ENCODE results near the gene AP2M1. TPM values are rescaled to one million over a fixed set of nuclear protein-coding genes. Genes with fewer than 3 reads are reported as not detected.

AP2M1 gene
- total and polyA plus RNA-seq, 2 of the 13 experiments (the other 11 are each of a cell fraction or from before 2014, with no cell fraction given), result 126 to 146 TPM

DNA sequence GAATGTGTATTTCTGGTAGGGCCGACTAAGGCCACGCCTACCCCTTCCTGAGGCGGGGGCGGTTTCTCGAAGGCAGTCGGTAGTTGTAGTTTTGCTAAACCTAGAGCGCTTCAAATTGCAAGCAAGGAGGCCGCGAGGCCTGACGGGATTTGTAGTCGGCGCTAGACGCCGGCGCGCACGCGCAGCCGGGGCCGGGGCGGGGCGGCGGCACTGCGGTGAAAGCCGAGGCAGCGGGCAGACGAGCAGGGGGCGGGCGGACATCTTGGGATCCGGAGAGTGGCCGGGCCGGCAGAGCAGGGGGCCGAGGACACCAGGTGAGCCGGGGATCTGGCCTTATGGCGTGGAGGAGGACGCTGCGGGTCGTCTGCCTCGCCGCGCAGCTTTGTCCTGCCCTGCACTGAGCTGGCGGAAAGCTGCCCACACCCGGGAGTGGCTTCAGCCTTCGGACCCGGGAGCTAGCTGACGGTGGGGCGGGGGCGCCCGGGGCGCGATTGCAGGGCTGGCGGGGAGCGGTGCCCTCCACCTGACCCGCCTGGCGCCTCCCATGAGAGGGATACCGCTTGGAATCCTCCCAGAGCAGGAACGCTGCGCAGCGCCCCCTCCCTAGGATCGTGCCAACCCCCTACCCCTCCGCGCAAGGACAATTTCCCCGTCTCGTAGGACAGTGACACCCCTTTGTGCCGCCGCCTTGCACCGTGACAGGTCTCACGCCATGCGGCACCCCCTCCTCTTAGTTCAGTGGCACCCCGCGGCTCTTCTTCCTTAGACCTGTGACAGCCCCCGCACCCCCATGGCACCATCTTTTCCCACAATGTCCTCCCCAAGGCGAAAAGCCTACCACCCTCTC lies at the start of gene AP2M1 (continued):
- 0 out of 2 replicates have a peak, but pooled peaks have one; percentile 64 for TF ChIP-seq ZNF614 (CRISPR knock-in tag; IDR thresholded peaks at IDR 0.05; ENCODE audit: borderline replicate concordance)
- TF ChIP-seq, protein P1, sequence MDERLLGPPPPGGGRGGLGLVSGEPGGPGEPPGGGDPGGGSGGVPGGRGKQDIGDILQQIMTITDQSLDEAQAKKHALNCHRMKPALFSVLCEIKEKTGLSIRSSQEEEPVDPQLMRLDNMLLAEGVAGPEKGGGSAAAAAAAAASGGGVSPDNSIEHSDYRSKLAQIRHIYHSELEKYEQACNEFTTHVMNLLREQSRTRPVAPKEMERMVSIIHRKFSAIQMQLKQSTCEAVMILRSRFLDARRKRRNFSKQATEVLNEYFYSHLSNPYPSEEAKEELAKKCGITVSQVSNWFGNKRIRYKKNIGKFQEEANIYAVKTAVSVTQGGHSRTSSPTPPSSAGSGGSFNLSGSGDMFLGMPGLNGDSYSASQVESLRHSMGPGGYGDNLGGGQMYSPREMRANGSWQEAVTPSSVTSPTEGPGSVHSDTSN (CRISPR knock-in tag; IDR thresholded peaks at IDR 0.05), result no peak
- TF ChIP-seq, protein P2, sequence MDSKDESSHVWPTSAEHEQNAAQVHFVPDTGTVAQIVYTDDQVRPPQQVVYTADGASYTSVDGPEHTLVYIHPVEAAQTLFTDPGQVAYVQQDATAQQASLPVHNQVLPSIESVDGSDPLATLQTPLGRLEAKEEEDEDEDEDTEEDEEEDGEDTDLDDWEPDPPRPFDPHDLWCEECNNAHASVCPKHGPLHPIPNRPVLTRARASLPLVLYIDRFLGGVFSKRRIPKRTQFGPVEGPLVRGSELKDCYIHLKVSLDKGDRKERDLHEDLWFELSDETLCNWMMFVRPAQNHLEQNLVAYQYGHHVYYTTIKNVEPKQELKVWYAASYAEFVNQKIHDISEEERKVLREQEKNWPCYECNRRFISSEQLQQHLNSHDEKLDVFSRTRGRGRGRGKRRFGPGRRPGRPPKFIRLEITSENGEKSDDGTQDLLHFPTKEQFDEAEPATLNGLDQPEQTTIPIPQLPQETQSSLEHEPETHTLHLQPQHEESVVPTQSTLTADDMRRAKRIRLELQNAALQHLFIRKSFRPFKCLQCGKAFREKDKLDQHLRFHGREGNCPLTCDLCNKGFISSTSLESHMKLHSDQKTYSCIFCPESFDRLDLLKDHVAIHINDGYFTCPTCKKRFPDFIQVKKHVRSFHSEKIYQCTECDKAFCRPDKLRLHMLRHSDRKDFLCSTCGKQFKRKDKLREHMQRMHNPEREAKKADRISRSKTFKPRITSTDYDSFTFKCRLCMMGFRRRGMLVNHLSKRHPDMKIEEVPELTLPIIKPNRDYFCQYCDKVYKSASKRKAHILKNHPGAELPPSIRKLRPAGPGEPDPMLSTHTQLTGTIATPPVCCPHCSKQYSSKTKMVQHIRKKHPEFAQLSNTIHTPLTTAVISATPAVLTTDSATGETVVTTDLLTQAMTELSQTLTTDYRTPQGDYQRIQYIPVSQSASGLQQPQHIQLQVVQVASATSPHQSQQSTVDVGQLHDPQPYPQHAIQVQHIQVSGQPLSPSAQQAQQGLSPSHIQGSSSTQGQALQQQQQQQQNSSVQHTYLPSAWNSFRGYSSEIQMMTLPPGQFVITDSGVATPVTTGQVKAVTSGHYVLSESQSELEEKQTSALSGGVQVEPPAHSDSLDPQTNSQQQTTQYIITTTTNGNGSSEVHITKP (CRISPR knock-in tag; IDR thresholded peaks at IDR 0.05; ENCODE audit: low read depth), result no peak
- TF ChIP-seq, protein P3, sequence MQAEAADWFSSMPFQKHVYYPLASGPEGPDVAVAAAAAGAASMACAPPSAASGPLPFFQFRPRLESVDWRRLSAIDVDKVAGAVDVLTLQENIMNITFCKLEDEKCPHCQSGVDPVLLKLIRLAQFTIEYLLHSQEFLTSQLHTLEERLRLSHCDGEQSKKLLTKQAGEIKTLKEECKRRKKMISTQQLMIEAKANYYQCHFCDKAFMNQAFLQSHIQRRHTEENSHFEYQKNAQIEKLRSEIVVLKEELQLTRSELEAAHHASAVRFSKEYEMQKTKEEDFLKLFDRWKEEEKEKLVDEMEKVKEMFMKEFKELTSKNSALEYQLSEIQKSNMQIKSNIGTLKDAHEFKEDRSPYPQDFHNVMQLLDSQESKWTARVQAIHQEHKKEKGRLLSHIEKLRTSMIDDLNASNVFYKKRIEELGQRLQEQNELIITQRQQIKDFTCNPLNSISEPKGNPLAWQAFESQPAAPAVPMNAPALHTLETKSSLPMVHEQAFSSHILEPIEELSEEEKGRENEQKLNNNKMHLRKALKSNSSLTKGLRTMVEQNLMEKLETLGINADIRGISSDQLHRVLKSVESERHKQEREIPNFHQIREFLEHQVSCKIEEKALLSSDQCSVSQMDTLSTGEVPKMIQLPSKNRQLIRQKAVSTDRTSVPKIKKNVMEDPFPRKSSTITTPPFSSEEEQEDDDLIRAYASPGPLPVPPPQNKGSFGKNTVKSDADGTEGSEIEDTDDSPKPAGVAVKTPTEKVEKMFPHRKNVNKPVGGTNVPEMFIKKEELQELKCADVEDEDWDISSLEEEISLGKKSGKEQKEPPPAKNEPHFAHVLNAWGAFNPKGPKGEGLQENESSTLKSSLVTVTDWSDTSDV (CRISPR knock-in tag; IDR thresholded peaks at IDR 0.05), result no peak
- no peak for TF ChIP-seq EEA1 (CRISPR knock-in tag; IDR thresholded peaks at IDR 0.05; ENCODE audit: borderline replicate concordance)
- peak; percentile 68 for TF ChIP-seq ZNF317 (CRISPR knock-in tag; IDR thresholded peaks at IDR 0.05)
- TF ChIP-seq ZNF674 (CRISPR knock-in tag; IDR thresholded peaks at IDR 0.05; ENCODE audit: low read depth), result no peak
- no peak for TF ChIP-seq MBD4 (IDR thresholded peaks at IDR 0.05; ENCODE audit: borderline replicate concordance, low read length)
- TF ChIP-seq GTF2F1 (IDR thresholded peaks at IDR 0.05; ENCODE audit: low read length), result no peak
- TF ChIP-seq TGIF2 (CRISPR knock-in tag; IDR thresholded peaks at IDR 0.05), result no peak; the same call in 1 of the 2 replicates
- TF ChIP-seq ZMYM4 (CRISPR knock-in tag; IDR thresholded peaks at IDR 0.05), result peak; percentile 44; the same call in 1 of the 2 replicates
- TF ChIP-seq RXRA (CRISPR knock-in tag; IDR thresholded peaks at IDR 0.05), result peak; percentile 66; the same call in 1 of the 2 replicates
- TF ChIP-seq ZFAT (CRISPR knock-in tag; conservative IDR thresholded peaks at IDR 0.05), result 0 out of 2 replicates have a peak, but pooled peaks have one; percentile 22
- TF ChIP-seq GLI4 (CRISPR knock-in tag; IDR thresholded peaks at IDR 0.05; ENCODE audit: borderline replicate concordance), result peak; percentile 19; the same call in 1 of the 2 replicates
- TF ChIP-seq KDM6A (CRISPR knock-in tag; IDR thresholded peaks at IDR 0.05; ENCODE audit: low read depth), result no peak
- no peak for TF ChIP-seq ZNF570 (CRISPR knock-in tag; IDR thresholded peaks at IDR 0.05; ENCODE audit: borderline replicate concordance)
- TF ChIP-seq MXD4 (CRISPR knock-in tag; IDR thresholded peaks at IDR 0.05), result peak; percentile 69; the same call in 1 of the 2 replicates
- no peak for TF ChIP-seq TAF15 (IDR thresholded peaks at IDR 0.05; ENCODE audit: low read depth, low read length, poor library complexity, severe bottlenecking)
- TF ChIP-seq XBP1 (CRISPR knock-in tag; IDR thresholded peaks at IDR 0.05), result no peak
- 0 out of 2 replicates have a peak, but pooled peaks have one; percentile 62 for TF ChIP-seq ZNF138 (CRISPR knock-in tag; IDR thresholded peaks at IDR 0.05; ENCODE audit: low read depth)
- TF ChIP-seq, protein P4, sequence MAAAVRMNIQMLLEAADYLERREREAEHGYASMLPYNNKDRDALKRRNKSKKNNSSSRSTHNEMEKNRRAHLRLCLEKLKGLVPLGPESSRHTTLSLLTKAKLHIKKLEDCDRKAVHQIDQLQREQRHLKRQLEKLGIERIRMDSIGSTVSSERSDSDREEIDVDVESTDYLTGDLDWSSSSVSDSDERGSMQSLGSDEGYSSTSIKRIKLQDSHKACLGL (CRISPR knock-in tag; IDR thresholded peaks at IDR 0.05), result peak; percentile 58; the same call in 1 of the 2 replicates
